GM18507 (cell line): ENCODE data around the gene LYZL6.
"Not testable (repeated sequence)": the region's sequence is repeated elsewhere in the genome, so short reads cannot be mapped to it uniquely, and the experiment has no call there.

ENCODE experiments used
- DNase-seq: peaks from one replicate; pipeline ENCODE4 v3.0.0; 2011; ENCODE audit warnings: low read depth; ENCODE audit not compliant: insufficient read length; ENCODE audit errors: extremely low spot score
- FAIRE-seq: peaks from 2 replicates; lab custom pipeline; 2011; peaks lifted over from hg19 to GRCh38; lab: Jason Lieb, UNC

LYZL6 gene

DNA sequence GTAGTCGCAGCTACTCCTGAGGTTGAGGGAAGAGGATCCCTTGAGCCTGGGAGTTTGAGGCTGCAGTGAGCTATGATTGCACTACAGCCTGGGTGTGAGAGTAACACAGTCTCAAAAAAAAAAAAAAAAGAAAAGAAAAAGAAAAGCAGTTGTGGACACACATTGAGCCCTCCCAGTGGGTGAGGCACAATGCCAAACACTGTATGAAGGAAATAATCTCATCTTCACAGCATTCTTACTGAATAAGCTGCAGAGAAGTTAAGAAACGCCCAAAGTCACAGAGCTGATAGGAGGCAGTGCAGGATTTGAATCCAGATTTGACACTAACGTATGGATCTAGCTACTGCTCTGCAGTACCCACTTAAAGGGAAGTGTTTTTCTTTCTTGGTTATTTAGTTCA lies 5.9 kb upstream of the LYZL6 start:
- FAIRE-seq (no peak), DNase-seq (no peak)

DNA sequence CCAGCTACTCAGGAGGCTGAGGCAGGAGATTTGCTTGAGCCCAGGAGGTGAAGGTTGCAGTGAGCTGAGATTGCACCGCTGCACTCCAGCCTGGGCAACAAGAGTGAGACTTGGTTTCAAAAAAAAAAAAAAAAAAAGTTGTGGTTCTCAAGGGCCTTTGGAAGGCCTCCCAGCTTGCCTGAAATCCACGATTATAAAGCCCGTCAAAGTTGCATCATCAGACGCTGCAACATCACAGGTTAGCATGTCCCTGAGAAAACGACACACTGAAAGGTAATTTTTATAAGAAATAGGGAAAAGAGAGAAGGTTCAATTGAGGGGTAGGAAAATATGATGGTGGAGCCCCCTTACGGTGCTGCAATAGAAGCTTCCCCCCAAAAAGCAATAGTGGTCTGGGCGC lies 4.6 kb upstream of the LYZL6 start:
- no peak for DNase-seq
- FAIRE-seq, result no peak

DNA sequence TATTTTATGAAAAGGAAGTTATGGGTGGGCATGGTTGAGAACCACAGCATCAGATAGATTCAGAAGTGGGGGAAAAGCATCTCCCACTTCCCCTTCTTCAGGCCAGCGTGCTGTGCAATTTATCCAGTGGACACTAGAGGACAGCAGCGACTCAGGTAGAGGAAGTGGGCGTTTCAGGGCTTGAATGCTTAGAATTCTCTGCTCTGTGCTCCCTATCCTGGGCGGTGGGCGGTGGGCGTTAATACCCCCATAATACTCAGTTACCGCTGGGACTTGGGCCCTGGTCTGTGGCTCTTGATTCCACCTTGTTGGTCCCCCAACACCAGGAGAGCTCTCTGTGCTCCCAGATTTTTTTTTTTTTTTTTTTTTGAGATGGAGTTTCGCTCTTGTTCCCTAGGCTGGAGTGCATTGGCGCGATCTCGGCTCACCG lies 3.7 kb upstream of the LYZL6 start:
- DNase-seq, result no peak
- no peak for FAIRE-seq

DNA sequence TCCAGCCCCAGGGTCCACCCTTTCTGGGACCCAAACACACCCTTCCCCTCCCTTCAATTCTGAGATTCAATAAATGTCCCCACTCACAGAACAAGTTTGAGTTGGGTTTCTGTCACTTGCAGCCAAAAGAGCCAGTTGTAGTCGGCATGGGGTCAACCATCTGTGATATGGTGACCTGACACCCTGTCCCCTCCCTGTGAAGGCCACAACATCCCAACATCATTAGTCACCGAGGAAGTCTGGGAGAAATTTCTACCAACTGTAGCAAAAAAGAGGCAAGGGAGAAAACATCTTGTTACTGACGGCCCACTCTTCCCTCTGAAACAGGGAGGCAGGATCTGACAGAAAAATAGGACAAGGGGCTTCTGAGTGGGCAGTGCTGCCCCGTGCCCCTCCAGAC lies 638 bp upstream of the LYZL6 start:
- FAIRE-seq (no peak), DNase-seq (no peak)

DNA sequence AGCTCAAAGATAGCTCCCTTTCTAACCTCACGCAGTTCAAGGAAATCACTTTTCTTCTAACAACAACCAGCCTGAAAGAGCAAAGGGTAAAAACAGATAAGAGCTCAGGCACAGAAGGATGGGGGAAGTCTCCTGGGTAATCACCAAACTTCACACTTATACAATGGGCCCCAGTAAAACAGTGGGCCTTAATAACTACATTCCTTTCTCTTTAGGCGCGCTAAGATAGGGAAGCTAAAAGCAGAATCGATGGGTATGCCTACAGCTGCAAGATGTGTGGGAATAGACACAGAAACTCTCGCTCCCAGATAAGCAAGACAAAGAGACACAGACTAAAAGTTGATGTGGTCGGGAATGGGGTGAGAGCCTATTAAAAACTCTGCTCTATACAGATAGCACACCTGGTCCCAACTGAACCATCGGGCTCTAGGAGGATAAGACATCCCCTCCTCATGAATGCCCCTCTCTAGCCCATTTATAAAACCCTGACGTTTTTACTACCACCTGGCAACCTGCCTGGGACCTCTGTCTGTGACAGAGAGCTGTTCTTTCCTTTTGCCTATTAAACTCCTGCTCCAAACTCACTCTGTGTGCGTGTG lies 826 bp downstream of the LYZL6 start:
- FAIRE-seq (no peak), DNase-seq (no peak)

DNA sequence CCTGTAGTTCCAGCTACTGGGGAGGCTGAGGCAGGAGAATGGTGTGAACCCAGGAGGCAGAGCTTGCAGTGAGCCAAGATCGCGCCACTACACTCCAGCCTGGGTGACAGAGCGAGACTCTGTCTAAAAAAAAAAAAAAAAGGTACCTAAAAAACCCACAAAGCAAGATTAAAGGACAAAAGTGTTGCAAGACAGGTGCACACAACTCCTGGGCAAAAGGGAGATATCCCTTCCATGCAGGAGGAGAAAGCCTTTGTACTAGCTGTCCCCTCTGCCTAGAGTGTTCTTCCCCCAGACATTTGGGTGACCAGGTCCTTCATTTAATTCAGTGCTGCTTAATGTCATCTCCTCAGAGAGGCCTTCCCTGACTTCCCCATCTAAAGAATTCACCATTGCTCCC lies 5.0 kb downstream of the LYZL6 start:
- not testable (repeated sequence) for DNase-seq, FAIRE-seq

DNA sequence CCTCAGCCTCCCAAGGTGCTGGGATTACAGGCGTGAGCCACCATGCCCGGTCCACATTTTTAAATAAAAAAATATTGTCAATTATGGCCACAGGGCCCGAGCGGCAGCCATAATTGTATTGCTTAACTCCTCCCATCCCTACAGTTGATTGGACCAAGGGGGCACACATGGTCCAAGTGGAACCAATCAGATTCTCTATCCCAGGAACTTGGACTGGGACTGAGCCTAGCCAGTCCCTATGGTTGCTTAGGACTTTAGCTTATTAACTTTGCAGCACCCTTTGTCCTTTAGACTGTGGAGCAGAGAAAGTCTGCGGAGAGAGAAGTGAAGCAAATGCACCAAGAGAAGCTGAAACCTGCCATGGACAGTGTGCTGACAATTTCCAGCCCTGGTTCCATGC lies 7.5 kb downstream of the LYZL6 start:
- FAIRE-seq, result no peak
- DNase-seq, result no peak

DNA sequence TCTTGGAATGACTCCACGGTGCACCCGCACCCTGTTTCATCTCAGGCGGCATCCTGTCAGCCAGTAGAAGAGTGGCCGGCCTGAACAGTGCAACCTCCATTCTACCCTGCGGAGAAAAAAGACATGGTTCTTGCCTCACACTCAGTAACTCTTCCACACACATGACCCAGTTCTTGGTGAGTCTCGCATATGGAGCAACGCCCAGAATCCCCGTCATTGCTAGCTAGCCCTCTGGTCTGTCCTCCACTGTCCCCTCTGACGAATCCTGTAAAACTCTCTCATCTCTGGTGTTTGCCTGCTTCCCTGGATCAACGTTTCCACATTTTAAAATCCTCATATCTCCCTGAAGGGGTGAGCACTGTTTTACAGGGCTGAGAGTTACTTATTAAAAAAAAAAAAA lies 8.8 kb downstream of the LYZL6 start:
- FAIRE-seq (no peak), DNase-seq (no peak)

DNA sequence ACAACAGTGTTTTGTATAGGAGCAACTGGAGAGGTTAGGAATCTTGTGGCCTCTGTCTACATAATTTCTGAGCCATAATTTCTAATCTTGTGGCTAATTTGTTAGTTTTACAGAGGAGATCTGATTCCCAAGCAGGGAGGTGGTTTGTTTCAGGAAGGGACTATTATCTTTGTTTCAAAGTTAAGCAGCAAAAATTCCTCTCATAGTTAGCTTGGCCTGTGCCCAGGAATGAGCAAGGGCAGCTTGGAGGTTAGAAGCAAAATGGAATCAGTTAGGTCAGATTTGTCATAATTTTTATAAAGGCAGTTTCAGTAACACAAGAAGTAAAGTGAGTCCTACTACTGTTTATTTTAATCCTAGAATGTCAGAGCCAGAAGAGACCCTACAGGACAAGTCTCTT lies 10.9 kb downstream of the LYZL6 start:
- DNase-seq (no peak), FAIRE-seq (no peak)

DNA sequence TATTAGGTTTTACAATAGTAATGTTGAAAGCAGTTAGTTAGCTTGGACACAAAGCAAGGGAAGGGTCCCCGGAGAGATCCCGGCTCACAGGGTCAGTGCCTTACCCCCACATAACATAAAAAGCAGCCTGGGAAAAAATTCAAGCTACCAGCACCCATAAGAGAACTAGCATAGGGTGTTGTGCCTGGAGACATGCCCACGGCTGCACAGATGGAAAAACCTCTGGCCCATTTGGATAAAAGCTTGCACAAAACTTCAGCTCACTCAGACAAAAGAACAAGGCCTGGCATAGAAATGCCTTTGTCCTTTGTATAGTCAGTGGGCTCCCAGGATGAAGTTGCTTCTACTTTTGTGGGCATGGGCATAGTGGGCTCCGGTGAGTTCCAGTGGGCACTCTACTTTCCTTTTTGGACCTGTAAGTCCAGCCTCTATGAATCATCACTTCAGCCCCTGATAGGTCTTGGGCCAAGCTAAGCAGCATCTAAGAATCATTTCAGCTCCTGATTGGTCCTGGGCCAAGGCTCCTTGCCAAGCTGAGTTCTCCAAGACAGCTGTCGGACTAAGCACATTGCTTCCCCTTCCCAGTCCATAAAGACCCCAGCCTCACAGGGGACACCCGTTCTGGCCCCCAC lies 11.6 kb downstream of the LYZL6 start:
- DNase-seq (no peak), FAIRE-seq (no peak)

DNA sequence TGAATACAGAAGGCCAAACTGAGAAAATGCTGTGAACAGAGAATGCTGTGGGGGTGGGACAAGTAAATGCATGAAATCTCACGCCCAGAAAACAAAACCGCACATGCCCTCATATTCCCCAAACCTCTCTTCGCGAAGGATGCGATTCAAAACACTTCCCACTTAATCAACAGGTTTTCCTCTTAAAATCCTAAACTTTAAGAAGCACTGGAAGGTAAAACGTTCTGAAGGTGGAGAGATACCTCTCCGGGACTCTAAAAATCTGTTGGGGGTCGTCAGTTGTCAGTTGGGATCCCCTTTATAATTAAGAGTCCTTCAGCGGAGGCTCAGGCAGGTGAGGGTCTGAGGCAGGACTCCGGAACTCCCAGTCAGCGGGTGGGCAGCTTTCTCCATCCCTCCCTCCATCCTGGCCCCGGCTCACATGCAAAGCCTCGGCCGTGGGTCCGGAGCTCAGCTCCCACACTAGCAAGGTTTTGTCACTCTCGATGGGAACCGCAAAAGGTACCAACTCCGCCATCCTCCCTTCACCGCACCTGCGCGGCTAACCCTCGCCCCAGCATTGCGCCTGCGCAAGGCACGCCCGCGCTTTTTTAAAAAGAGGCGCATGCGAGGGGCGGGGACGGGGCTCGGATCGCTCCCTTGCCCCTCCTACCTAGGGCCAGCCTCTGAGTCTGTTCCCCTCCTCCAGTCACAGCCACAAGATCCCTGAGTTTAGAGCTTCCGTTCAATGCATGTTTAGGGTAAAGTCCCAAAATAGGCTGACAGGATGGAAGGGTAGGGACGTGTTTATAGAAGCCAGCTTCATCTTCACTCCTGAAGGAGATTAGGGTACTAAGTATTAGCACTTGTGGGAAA lies 13.1 kb downstream of the LYZL6 start, which contains the start of gene RDM1:
TSS of gene RDM1 (minus strand) at position 563 of the 855 bp plus-strand sequence. CDS start at position 517, 46 bp downstream.
- FAIRE-seq (no peak), DNase-seq (peak; percentile 93)

DNA sequence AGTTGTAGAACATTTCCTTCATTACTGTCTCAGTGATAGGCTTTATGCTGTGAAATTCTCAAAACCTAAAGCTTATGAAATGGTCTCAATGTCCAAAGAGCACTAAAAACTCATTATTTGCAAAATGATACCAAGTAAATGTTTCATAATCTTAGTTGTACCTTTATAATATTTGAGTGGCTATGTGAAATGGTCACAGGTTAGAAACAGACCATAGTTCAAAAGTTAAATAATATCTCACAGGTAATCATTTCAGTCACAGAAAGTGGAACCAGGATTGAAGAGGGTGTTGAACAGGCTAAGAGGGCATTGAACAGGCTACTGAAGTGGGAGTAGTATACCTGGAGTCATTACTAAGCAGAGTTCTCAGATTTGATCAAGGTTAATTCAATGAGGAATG lies 15.8 kb downstream of the LYZL6 start:
- FAIRE-seq (no peak), DNase-seq (no peak)

DNA sequence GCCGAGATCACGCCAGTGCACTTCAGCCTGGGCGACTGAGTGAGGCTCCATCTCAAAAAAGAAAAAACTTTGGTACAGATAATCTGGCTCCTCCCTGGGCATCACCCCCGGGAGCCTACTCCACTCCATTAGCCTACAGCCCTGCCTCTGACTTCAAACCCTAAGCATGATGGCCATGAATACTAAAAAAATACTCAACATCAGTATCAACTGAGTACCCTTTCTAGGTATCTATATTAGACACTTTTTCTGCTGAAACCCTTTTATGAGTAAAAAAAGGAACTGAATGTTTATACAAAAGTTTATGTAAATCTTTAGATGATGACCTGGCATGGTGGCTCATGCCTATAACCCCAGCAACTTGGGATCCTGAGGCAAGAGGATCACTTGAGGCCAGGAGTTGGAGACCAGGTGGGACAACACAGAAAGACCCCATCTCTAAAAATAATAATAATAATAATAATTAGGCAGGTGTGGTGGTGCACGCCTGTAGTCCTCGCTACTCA lies 19.9 kb downstream of the LYZL6 start:
- DNase-seq, result no peak
- no peak for FAIRE-seq

DNA sequence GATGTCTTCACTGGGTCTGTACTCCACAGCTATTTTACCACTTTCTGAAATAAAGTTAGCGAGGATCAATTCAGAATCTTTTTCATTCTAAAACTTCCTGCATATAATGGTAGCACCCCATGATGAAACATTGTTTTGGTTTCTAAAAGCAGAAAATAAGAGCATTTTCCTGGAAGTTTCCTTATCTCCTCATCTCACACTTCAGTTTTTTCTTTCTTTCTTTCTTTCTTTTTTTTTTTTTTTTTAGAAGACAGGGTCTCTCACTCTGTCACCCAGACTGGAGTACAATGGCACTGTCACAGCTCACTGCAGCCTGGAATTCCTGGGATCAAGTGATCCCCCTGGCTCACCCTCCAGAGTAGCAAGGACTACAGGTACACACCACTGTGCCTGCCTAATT lies 23.3 kb downstream of the LYZL6 start:
- DNase-seq, result no peak
- no peak for FAIRE-seq

DNA sequence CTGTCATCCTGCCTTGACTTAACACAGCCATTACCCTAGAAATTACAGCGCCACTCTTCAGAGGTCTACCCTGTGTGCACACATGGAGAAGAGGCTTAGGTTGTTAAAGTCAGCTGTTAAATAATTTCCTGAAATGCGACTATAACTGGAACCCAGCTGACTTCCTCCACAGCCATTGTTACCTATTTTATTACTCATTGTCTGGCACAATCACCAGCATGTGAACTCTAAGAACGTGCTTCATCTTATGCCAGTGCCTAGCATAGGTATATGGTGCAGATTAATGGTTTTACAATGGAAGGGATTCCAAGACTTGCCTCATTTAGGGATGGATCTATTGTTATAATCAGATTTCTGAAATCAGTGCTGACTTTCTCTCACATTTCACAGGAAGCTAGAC lies 24.8 kb downstream of the LYZL6 start:
- DNase-seq, result no peak
- FAIRE-seq, result no peak

DNA sequence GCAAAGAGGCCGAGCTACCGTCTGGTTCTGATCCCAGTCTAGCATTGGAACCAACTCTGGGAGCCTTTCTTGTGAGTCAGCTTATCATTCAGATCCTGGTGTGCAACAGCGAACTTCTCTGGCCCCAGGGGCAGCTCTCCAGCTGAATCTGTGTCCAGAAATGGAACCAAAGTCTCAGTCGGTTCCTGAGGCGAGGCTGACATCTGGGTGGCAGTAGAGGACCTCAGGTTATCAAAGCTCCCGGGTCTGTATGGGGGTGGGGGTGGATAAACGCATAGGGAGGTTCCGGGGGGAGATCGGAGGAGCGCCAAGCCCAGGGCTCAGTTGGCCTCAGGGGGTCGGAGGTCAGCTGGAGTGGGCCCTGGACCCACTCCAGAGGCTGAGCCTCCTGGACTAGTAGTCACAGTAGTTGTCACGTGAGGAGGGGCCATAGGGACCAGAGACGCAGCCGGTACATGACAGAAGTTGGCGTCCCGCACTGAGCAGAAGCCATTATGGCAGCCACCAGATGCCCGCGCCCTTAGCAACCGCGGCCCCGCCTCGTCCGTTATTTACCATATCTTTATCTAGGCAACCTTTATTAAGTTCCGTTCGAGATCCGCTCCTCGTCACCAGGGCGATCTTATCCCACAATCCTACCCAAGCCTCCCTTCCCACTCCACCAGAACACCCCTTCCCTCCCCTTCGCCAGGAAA lies 25.8 kb downstream of the LYZL6 start:
- FAIRE-seq, result no peak
- DNase-seq, result no peak

DNA sequence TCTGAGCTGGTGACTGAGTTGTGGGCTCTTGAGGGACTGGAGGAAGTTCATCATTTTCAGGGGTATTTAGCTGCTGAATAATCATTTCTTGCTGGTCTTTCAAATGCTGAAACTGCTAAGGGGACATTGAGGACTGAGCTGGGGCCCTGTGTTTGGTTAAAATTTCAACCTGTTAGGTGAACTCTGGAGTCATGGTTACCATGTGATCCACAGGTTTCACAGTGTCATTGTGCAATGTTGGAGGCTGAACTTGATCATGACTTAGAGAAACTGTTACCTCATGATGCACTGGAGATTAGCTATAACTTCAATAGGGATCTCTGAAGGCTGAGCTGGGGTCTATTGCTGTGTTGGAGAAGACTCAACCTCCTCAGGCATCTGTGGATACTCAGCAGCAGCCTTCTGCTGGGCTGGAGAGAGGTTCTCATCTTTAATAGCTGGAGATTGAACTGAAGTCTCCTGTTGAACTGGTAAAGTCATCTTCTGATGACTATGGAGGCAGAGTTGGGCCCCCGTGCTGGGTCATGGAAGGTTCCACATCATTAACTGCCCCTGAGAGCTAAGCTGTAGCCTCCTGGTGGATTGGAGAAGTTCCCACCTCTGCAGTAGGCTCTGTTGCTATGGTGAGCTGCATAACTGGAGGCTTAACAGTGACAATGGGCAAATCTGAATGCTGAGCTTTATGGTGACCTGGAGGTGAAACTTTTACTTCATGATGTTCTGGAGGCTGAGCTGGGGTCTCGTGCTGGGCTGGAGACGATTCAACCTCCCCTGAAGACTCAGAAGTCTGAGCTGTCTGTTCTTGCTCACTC lies 28.2 kb downstream of the LYZL6 start:
- DNase-seq (no peak), FAIRE-seq (no peak)

DNA sequence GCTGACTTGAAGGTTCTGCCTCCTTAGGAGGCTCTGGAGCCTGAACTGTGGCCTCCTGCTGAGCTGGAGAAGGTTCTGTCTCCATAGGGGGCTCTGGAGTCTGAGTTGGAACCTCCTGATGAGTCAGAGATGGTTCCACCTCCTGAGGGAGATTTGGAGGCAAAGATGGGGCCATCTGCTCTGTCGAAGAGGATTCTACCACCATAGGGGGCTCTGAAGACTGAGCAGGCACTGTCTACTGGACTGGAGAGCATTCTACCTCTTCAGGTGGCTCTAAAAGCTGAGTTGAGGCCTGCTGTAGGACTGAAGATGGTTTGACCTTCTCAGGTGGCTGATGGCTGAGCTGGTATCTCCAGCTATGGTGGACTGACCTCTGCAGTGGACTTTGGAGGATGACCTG lies 29.2 kb downstream of the LYZL6 start:
- FAIRE-seq (no peak), DNase-seq (no peak)

DNA sequence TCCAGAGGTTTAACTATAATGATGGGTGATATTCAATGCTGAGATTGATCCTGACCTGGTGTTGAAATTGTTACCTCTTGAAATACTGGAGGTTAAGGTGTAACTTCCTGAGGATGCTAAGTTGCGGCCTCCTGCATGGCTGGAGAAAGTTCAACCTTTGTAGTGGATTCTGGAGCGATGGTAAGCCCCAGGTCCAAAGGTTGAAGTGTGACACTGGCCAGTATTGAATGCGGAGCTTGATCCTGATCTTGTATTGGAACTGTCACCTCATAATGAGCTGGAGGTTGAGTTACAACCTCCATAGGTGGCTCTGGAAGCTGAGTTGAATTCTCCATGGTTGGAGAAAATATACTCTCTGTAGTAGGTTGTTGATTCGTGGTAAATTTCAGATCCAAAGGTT lies 29.9 kb downstream of the LYZL6 start:
- no peak for DNase-seq
- FAIRE-seq, result no peak
